Measurements from ENCODE around the gene SALL1.

SALL1 gene

GRCh38 chr16:51155820-51156806 is 5.0 kb upstream of the SALL1 start:
- DNase-seq, result no peak

- no peak for DNase-seq
Measured at GRCh38 chr16:51155199-51155607, 4.1 kb upstream of the SALL1 start.

- no peak for DNase-seq
Measured at GRCh38 chr16:51154271-51155171, 3.5 kb upstream of the SALL1 start.

- no peak for DNase-seq
Measured at GRCh38 chr16:51153577-51154031, 2.5 kb upstream of the SALL1 start.

GRCh38 chr16:51152691-51153576 is 1.9 kb upstream of the SALL1 start:
- no peak for DNase-seq

GRCh38 chr16:51151961-51152663 is 1.0 kb upstream of the SALL1 start:
- DNase-seq, result peak; percentile 34

- peak; percentile 53 for DNase-seq
Measured at GRCh38 chr16:51151435-51151960, 428 bp upstream of the SALL1 start.

- DNase-seq, result no peak
Measured at GRCh38 chr16:51150165-51150887, 744 bp downstream of the SALL1 start.

GRCh38 chr16:51149721-51150164 is 1.3 kb downstream of the SALL1 start:
- no peak for DNase-seq

GRCh38 chr16:51149251-51149661 is 1.8 kb downstream of the SALL1 start:
- no peak for DNase-seq

GRCh38 chr16:51148678-51149228 is 2.3 kb downstream of the SALL1 start:
- DNase-seq, result no peak

- DNase-seq, result no peak
Measured at GRCh38 chr16:51147776-51148677, 3.0 kb downstream of the SALL1 start.

- DNase-seq, result no peak
Measured at GRCh38 chr16:51146256-51146924, 4.7 kb downstream of the SALL1 start.

GRCh38 chr16:51144203-51144602 is 6.9 kb downstream of the SALL1 start:
- DNase-seq, result no peak

GRCh38 chr16:51143196-51143977 is 7.7 kb downstream of the SALL1 start:
- DNase-seq, result no peak

- no peak for DNase-seq
Measured at GRCh38 chr16:51141541-51141940, 9.5 kb downstream of the SALL1 start.

GRCh38 chr16:51141106-51141505 is 10.0 kb downstream of the SALL1 start:
- peak; percentile 6 for DNase-seq

- DNase-seq, result no peak
Measured at GRCh38 chr16:51140112-51140511, 11.0 kb downstream of the SALL1 start.

Measured in NCI-H2171 treated with DMSO at 0.1 percent for 48 hours (cell line).